ENCODE measurements around the gene MYO5A.

The MYO5A gene

GRCh38 chr15:52421029-52421428 lies 107.7 kb downstream of the MYO5A start:
- Histone ChIP-seq H2AFZ (ENCODE audit: low read depth, low read length) (no peak overlapping the region), H3K36me3 (ENCODE audit: control insufficient read depth in 1 of 2, insufficient read depth in 2 of 2, low read depth in 1 of 2, low read length in 2 of 2) (peaks cover 0 to 24% of the 10 kb centered on the region in 2 experiments), H3K9me3 (ENCODE audit: control insufficient read depth, low read length) (peaks cover 3% of the 10 kb centered on the region), H2BK15ac (ENCODE audit: low read depth, poor library complexity, severe bottlenecking) (no peak overlapping the region), H2BK120ac (ENCODE audit: low read depth, low read length) (no peak overlapping the region), H2BK5ac (ENCODE audit: low read depth, low read length, poor library complexity, severe bottlenecking) (no peak overlapping the region), H3K4ac (ENCODE audit: low read depth in 1 of 2, low read length in 2 of 2) (no peak overlapping the region), H3K4me2 (ENCODE audit: low read length, poor library complexity, severe bottlenecking) (no peak overlapping the region), H3K27me3 (ENCODE audit: control insufficient read depth in 1 of 2, insufficient read depth in 1 of 2, low read length in 2 of 2) (no peaks in the 10 kb centered on the region), H2BK12ac (ENCODE audit: low read length in 2 of 2) (no peak overlapping the region), H2AK5ac (ENCODE audit: low read length, severe bottlenecking) (no peak overlapping the region), H3K18ac (ENCODE audit: low read depth in 1 of 2, low read length in 2 of 2) (no peak overlapping the region), H3K9ac (ENCODE audit: low read length) (no peak overlapping the region), H3K14ac (ENCODE audit: low read length in 2 of 2) (no peak overlapping the region), H4K8ac (ENCODE audit: low read length) (no peak overlapping the region), H3K27ac (ENCODE audit: low read length, poor library complexity, severe bottlenecking) (no peak overlapping the region), H3K79me1 (replicated peaks; ENCODE audit: low read length, poor library complexity, severe bottlenecking) (no peaks in the 10 kb centered on the region), H3K4me3 (ENCODE audit: insufficient read depth in 1 of 2, low read depth in 1 of 2, low read length in 2 of 2) (no peak overlapping the region), H4K91ac (ENCODE audit: low read length) (no peak overlapping the region), H3K23ac (ENCODE audit: low read length in 2 of 2) (no peak overlapping the region), H3K4me1 (ENCODE audit: control insufficient read depth, insufficient read depth, low read depth, low read length) (peaks cover under 1% of the 10 kb centered on the region)
- no peak for DNase-seq
- WGBS: 98% methylated on average over 3 of the region's 3 CpGs

DNA sequence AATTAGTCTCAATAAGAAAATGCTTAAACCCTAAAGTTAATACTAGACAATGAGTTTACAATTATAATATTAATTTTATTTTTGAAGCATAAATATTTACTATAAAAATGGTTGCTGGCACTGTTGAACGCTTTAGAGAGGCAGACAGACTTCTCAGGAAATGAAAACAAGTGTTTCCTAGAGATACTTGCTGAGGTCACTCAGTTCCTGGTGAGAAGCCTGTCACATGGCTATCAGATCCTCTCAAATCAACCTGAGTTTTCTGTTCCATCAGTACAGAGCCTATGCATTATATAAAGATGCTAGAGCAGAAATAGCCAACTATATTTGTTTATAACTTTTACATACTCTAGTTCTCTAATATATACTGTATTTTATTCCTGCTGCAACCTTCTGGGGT lies 109.2 kb downstream of the MYO5A start:
- Histone ChIP-seq H3K14ac (ENCODE audit: low read length in 2 of 2) (no peak overlapping the region), H2BK120ac (ENCODE audit: low read depth, low read length) (no peak overlapping the region), H3K23ac (ENCODE audit: low read length in 2 of 2) (no peak overlapping the region), H3K9me3 (ENCODE audit: control insufficient read depth, low read length) (peaks cover 3% of the 10 kb centered on the region), H2BK12ac (ENCODE audit: low read length in 2 of 2) (no peak overlapping the region), H3K27ac (ENCODE audit: low read length, poor library complexity, severe bottlenecking) (no peak overlapping the region), H3K4ac (ENCODE audit: low read depth in 1 of 2, low read length in 2 of 2) (no peak overlapping the region), H4K91ac (ENCODE audit: low read length) (no peak overlapping the region), H4K8ac (ENCODE audit: low read length) (no peak overlapping the region), H2BK15ac (ENCODE audit: low read depth, poor library complexity, severe bottlenecking) (no peak overlapping the region), H3K27me3 (ENCODE audit: control insufficient read depth in 1 of 2, insufficient read depth in 1 of 2, low read length in 2 of 2) (no peaks in the 10 kb centered on the region), H2AK5ac (ENCODE audit: low read length, severe bottlenecking) (no peak overlapping the region), H3K36me3 (ENCODE audit: control insufficient read depth in 1 of 2, insufficient read depth in 2 of 2, low read depth in 1 of 2, low read length in 2 of 2) (peaks cover 0 to 27% of the 10 kb centered on the region in 2 experiments), H3K4me3 (ENCODE audit: insufficient read depth in 1 of 2, low read depth in 1 of 2, low read length in 2 of 2) (no peak overlapping the region), H3K18ac (ENCODE audit: low read depth in 1 of 2, low read length in 2 of 2) (no peak overlapping the region), H3K9ac (ENCODE audit: low read length) (no peak overlapping the region), H3K79me1 (replicated peaks; ENCODE audit: low read length, poor library complexity, severe bottlenecking) (no peaks in the 10 kb centered on the region), H2BK5ac (ENCODE audit: low read depth, low read length, poor library complexity, severe bottlenecking) (no peak overlapping the region), H2AFZ (ENCODE audit: low read depth, low read length) (no peak overlapping the region), H3K4me2 (ENCODE audit: low read length, poor library complexity, severe bottlenecking) (no peak overlapping the region), H3K4me1 (ENCODE audit: control insufficient read depth, insufficient read depth, low read depth, low read length) (peaks cover 2% of the 10 kb centered on the region)
- 87% methylated on average over 1 of the region's 1 CpG for WGBS
- no peak for DNase-seq

DNA sequence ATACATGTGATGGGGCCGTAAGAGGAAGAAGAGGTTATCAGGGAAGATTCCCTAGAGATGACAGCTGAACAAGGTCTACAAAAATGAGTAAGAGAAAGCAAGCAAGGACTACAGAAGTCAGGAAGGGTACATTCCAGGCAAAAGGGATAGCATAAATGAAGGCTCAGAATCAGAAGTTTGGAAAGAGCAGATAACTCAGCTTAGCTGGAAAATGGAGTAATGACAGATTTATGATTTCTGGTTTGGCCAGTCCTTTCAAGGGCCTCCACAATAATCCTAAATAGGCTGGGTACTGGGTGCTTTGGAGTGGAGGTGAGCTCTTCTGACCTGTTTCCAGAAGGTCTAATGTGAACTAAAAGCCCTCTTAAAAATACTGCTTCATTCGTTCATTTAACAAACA lies 110.7 kb downstream of the MYO5A start:
- WGBS: 60% methylated on average over 2 of the region's 2 CpGs
- no peak overlapping the region for H3K14ac ChIP-seq (ENCODE audit: low read length in 2 of 2)

GRCh38 chr15:52417521-52417920 lies 111.2 kb downstream of the MYO5A start:
- H3K36me3 ChIP-seq (ENCODE audit: control insufficient read depth in 1 of 2, insufficient read depth in 2 of 2, low read depth in 1 of 2, low read length in 2 of 2): peaks cover 3 to 34% of the 10 kb centered on the region in 2 experiments
- no peak overlapping the region for H4K8ac ChIP-seq (ENCODE audit: low read length)
- H2BK5ac ChIP-seq (ENCODE audit: low read depth, low read length, poor library complexity, severe bottlenecking): no peak overlapping the region
- H2AK5ac ChIP-seq (ENCODE audit: low read length, severe bottlenecking): no peak overlapping the region
- no peaks in the 10 kb centered on the region for H3K27me3 ChIP-seq (ENCODE audit: control insufficient read depth in 1 of 2, insufficient read depth in 1 of 2, low read length in 2 of 2)
- H3K18ac ChIP-seq (ENCODE audit: low read depth in 1 of 2, low read length in 2 of 2): no peak overlapping the region
- H3K9ac ChIP-seq (ENCODE audit: low read length): no peak overlapping the region
- H3K27ac ChIP-seq (ENCODE audit: low read length, poor library complexity, severe bottlenecking): no peak overlapping the region
- peaks cover 2% of the 10 kb centered on the region for H3K4me1 ChIP-seq (ENCODE audit: control insufficient read depth, insufficient read depth, low read depth, low read length)
- WGBS: 83% methylated on average over 1 of the region's 3 CpGs
- no peak overlapping the region for H3K4ac ChIP-seq (ENCODE audit: low read depth in 1 of 2, low read length in 2 of 2)
- H4K91ac ChIP-seq (ENCODE audit: low read length): no peak overlapping the region
- H3K9me3 ChIP-seq (ENCODE audit: control insufficient read depth, low read length): peaks cover 3% of the 10 kb centered on the region
- H3K4me2 ChIP-seq (ENCODE audit: low read length, poor library complexity, severe bottlenecking): no peak overlapping the region
- peak; percentile 60 for DNase-seq
- H3K23ac ChIP-seq (ENCODE audit: low read length in 2 of 2): no peak overlapping the region
- no peak overlapping the region for H3K4me3 ChIP-seq (ENCODE audit: insufficient read depth in 1 of 2, low read depth in 1 of 2, low read length in 2 of 2)
- H3K14ac ChIP-seq (ENCODE audit: low read length in 2 of 2): no peak overlapping the region
- H3K79me1 ChIP-seq (replicated peaks; ENCODE audit: low read length, poor library complexity, severe bottlenecking): peaks cover 1% of the 10 kb centered on the region
- H2BK12ac ChIP-seq (ENCODE audit: low read length in 2 of 2): no peak overlapping the region
- H2BK15ac ChIP-seq (ENCODE audit: low read depth, poor library complexity, severe bottlenecking): no peak overlapping the region
- H2AFZ ChIP-seq (ENCODE audit: low read depth, low read length): no peak overlapping the region
- no peak overlapping the region for H2BK120ac ChIP-seq (ENCODE audit: low read depth, low read length)

More for the DNA sequence above, 110.7 kb downstream of the MYO5A start:
- peaks cover 1% of the 10 kb centered on the region for H3K79me1 ChIP-seq (replicated peaks; ENCODE audit: low read length, poor library complexity, severe bottlenecking)
- H4K91ac ChIP-seq (ENCODE audit: low read length): no peak overlapping the region
- H2BK120ac ChIP-seq (ENCODE audit: low read depth, low read length): no peak overlapping the region
- H2BK5ac ChIP-seq (ENCODE audit: low read depth, low read length, poor library complexity, severe bottlenecking): no peak overlapping the region
- H4K8ac ChIP-seq (ENCODE audit: low read length): no peak overlapping the region
- H2AK5ac ChIP-seq (ENCODE audit: low read length, severe bottlenecking): no peak overlapping the region
- H3K36me3 ChIP-seq (ENCODE audit: control insufficient read depth in 1 of 2, insufficient read depth in 2 of 2, low read depth in 1 of 2, low read length in 2 of 2): peaks cover 3 to 36% of the 10 kb centered on the region in 2 experiments
- DNase-seq: no peak
- H3K4me1 ChIP-seq (ENCODE audit: control insufficient read depth, insufficient read depth, low read depth, low read length): peaks cover 2% of the 10 kb centered on the region
- no peak overlapping the region for H3K18ac ChIP-seq (ENCODE audit: low read depth in 1 of 2, low read length in 2 of 2)
- no peak overlapping the region for H3K4me3 ChIP-seq (ENCODE audit: insufficient read depth in 1 of 2, low read depth in 1 of 2, low read length in 2 of 2)
- H3K27ac ChIP-seq (ENCODE audit: low read length, poor library complexity, severe bottlenecking): no peak overlapping the region
- H3K9ac ChIP-seq (ENCODE audit: low read length): peak overlapping the region; percentile 8
- no peak overlapping the region for H2AFZ ChIP-seq (ENCODE audit: low read depth, low read length)
- no peaks in the 10 kb centered on the region for H3K27me3 ChIP-seq (ENCODE audit: control insufficient read depth in 1 of 2, insufficient read depth in 1 of 2, low read length in 2 of 2)
- H3K4me2 ChIP-seq (ENCODE audit: low read length, poor library complexity, severe bottlenecking): no peak overlapping the region
- no peak overlapping the region for H3K4ac ChIP-seq (ENCODE audit: low read depth in 1 of 2, low read length in 2 of 2)
- no peak overlapping the region for H2BK15ac ChIP-seq (ENCODE audit: low read depth, poor library complexity, severe bottlenecking)
- no peak overlapping the region for H3K23ac ChIP-seq (ENCODE audit: low read length in 2 of 2)
- H3K9me3 ChIP-seq (ENCODE audit: control insufficient read depth, low read length): peaks cover 3% of the 10 kb centered on the region
- no peak overlapping the region for H2BK12ac ChIP-seq (ENCODE audit: low read length in 2 of 2)

Measured in mesenchymal stem cell (in vitro differentiated cells and primary cell).